Loucy (cell line): ENCODE results near the gene CDK18.

Experiments used
- H2AFZ ChIP-seq: fragments of 200-600 bp; sonication (generic); 2 replicates; pipeline ENCODE4 v1.6.0; 2016; ENCODE audit warnings: antibody characterized with exemption, mild to moderate bottlenecking, low read length, moderate library complexity
- H3F3A ChIP-seq: fragments of 200-600 bp; 2 replicates; pipeline ENCODE4 v1.6.0; 2016; ENCODE audit warnings: antibody characterized with exemption, low read depth, mild to moderate bottlenecking
- H3K27me3 ChIP-seq: fragments of 200-600 bp; sonication (generic); 2 replicates; pipeline ENCODE4 v1.6.1; 2014; ENCODE audit warnings: low read length, mild to moderate bottlenecking; ENCODE audit not compliant: insufficient read depth, poor library complexity, severe bottlenecking
- H3K36me3 ChIP-seq: fragments of 200-600 bp; sonication (generic); 2 replicates; pipeline ENCODE4 v1.6.1; 2016; ENCODE audit warnings: low read length; ENCODE audit not compliant: insufficient read depth
- H3K4me1 ChIP-seq: fragments of 200-600 bp; sonication (generic); 2 replicates; pipeline ENCODE4 v1.5.1; 2014; ENCODE audit warnings: low read length, mild to moderate bottlenecking; ENCODE audit not compliant: insufficient read depth, poor library complexity, severe bottlenecking
- H3K4me2 ChIP-seq: fragments of 200-600 bp; sonication (generic); 2 replicates; pipeline ENCODE4 v1.6.0; 2014; ENCODE audit warnings: antibody characterized with exemption, low read length, low read depth, mild to moderate bottlenecking; ENCODE audit not compliant: poor library complexity, severe bottlenecking
- H3K4me3 ChIP-seq: fragments of 200-600 bp; sonication (generic); 2 replicates; pipeline ENCODE4 v1.5.1; 2014; ENCODE audit warnings: low read length, mild to moderate bottlenecking, mixed read lengths; ENCODE audit not compliant: poor library complexity, severe bottlenecking
- H3K79me2 ChIP-seq: fragments of 200-600 bp; sonication (generic); 2 replicates; pipeline ENCODE4 v1.6.1; 2014; ENCODE audit warnings: low read length; ENCODE audit not compliant: insufficient read depth
- H3K9ac ChIP-seq: fragments of 200-600 bp; sonication (generic); 2 replicates; pipeline ENCODE4 v1.6.0; 2014; ENCODE audit warnings: mild to moderate bottlenecking, low read depth, low read length, moderate library complexity; ENCODE audit not compliant: poor library complexity, severe bottlenecking
- H3K9me2 ChIP-seq: fragments of 200-600 bp; sonication (generic); replicated peaks from 2 replicates; pipeline ENCODE4 v1.6.1; 2016; ENCODE audit warnings: low read depth, low read length, mixed read lengths
- H3K9me3 ChIP-seq: fragments of 200-600 bp; sonication (generic); 2 replicates; pipeline ENCODE4 v1.6.1; 2014; ENCODE audit warnings: mild to moderate bottlenecking, antibody characterized with exemption, low read length, low read depth; ENCODE audit not compliant: insufficient read depth
- H4K20me1 ChIP-seq: fragments of 200-600 bp; sonication (generic); 2 replicates; pipeline ENCODE4 v1.6.0; 2014; ENCODE audit warnings: antibody characterized with exemption, low read length, mild to moderate bottlenecking; ENCODE audit not compliant: insufficient read depth, poor library complexity, severe bottlenecking
- EZH2phosphoT487 ChIP-seq: fragments of 200-600 bp; IDR thresholded peaks from 2 replicates; pipeline ENCODE4 v1.6.1; 2018; ENCODE audit warnings: antibody characterized with exemption, mild to moderate bottlenecking, moderate library complexity, borderline replicate concordance
- TF ChIP-seq, protein P1 (sequence below): fragments of 200-600 bp; sonication (generic); conservative IDR thresholded peaks from 2 replicates; pipeline ENCODE4 v1.5.1; 2014; ENCODE audit warnings: mild to moderate bottlenecking, antibody characterized with exemption, low read length

The CDK18 gene

DNA sequence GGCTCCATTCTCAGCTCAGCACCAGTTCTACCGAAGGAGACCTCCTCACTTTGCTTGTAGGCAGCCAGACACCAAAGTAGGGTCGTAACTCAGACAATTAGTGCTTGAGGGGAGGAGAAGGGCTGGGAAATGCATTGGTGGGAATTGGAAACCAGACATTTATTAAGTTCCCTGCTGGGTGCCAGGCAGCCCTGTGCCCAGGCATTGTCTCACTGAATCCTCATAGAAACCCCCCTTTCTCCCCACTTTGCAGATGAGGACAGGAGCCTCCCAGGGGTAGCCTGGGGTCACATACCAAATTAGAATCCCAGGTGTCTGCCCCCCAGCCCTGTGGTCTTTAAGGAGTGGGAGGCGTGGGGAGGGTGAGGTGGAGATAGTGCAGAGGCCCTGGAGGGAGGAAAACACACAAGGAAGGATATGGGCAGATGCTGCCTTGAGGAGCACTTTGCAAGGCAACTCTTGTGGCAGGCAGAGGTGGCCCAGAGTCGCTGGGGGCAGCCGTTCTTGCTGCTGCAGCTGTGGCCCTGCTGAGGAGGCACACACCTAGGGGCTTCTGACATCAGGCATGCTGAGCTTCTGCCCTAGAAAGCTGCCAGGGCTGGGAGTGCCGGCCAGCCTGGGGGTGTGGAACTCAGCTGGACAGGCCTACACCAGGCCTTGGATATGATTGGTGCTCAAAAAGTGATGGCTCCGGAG, 29.4 kb downstream of the CDK18 start:
- Histone ChIP-seq H3K4me1 (no peaks in the 10 kb centered on the region), H3K4me3 (no peak overlapping the region), H3K36me3 (no peaks in the 10 kb centered on the region), H3K9me3 (no peaks in the 10 kb centered on the region), H3K79me2 (no peaks in the 10 kb centered on the region), H3K9ac (no peak overlapping the region), H2AFZ (no peak overlapping the region), H4K20me1 (no peaks in the 10 kb centered on the region), H3K27me3 (no peaks in the 10 kb centered on the region), H3F3A (no peaks in the 10 kb centered on the region), H3K4me2 (no peak overlapping the region), H3K9me2 (no peaks in the 10 kb centered on the region)
- no peak for TF ChIP-seq EZH2phosphoT487
- TF ChIP-seq, protein P1, sequence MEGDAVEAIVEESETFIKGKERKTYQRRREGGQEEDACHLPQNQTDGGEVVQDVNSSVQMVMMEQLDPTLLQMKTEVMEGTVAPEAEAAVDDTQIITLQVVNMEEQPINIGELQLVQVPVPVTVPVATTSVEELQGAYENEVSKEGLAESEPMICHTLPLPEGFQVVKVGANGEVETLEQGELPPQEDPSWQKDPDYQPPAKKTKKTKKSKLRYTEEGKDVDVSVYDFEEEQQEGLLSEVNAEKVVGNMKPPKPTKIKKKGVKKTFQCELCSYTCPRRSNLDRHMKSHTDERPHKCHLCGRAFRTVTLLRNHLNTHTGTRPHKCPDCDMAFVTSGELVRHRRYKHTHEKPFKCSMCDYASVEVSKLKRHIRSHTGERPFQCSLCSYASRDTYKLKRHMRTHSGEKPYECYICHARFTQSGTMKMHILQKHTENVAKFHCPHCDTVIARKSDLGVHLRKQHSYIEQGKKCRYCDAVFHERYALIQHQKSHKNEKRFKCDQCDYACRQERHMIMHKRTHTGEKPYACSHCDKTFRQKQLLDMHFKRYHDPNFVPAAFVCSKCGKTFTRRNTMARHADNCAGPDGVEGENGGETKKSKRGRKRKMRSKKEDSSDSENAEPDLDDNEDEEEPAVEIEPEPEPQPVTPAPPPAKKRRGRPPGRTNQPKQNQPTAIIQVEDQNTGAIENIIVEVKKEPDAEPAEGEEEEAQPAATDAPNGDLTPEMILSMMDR = no peak

- no peaks in the 10 kb centered on the region for H3K27me3 ChIP-seq
Measured at GRCh38 chr1:205534444-205534985, 30.0 kb downstream of the CDK18 start.

DNA sequence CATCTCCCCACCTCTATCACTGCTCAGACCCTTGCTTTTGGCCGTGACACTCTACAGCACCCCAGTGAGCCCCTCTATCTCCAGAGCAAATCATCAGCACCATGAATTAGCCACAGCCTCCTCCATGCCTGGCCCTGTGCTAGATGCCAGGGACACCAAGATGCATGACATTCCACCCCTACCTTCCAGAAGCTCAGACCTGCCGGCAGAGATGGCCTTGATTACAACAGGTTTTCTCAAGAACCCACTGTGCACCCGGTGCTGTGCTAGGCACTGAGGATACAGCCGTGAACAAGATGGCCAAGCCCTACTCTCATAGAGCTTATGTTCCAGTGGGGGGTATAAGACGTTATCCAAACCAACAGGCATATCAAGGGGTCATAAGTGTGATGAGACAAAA, 30.6 kb downstream of the CDK18 start:
- H3K9me3 ChIP-seq = no peaks in the 10 kb centered on the region

More at GRCh38 chr1:205534444-205534985, 30.0 kb downstream of the CDK18 start:
- Histone ChIP-seq H3K4me2 (no peak overlapping the region), H3K9ac (no peak overlapping the region), H4K20me1 (no peaks in the 10 kb centered on the region), H3K4me1 (no peaks in the 10 kb centered on the region), H3K9me2 (no peaks in the 10 kb centered on the region), H3K36me3 (no peaks in the 10 kb centered on the region), H3K4me3 (no peak overlapping the region), H3F3A (no peaks in the 10 kb centered on the region), H3K79me2 (no peaks in the 10 kb centered on the region), H2AFZ (no peak overlapping the region), H3K9me3 (no peaks in the 10 kb centered on the region)
- TF ChIP-seq, protein P1 = no peak
- TF ChIP-seq EZH2phosphoT487 = no peak

More for the DNA sequence above, 30.6 kb downstream of the CDK18 start:
- H2AFZ ChIP-seq = no peak overlapping the region
- no peaks in the 10 kb centered on the region for H3F3A ChIP-seq
- H3K9me2 ChIP-seq = no peaks in the 10 kb centered on the region
- H3K4me1 ChIP-seq = no peaks in the 10 kb centered on the region
- no peak for TF ChIP-seq EZH2phosphoT487
- TF ChIP-seq, protein P1 = no peak
- H4K20me1 ChIP-seq = no peaks in the 10 kb centered on the region
- H3K4me3 ChIP-seq = no peak overlapping the region
- H3K9ac ChIP-seq = no peak overlapping the region
- H3K4me2 ChIP-seq = no peak overlapping the region
- no peaks in the 10 kb centered on the region for H3K27me3 ChIP-seq
- H3K36me3 ChIP-seq = no peaks in the 10 kb centered on the region
- no peaks in the 10 kb centered on the region for H3K79me2 ChIP-seq
